DND-41 (cell line): ENCODE measurements around the gene ACTMAP.
"Not testable (repeated sequence)": the region's sequence is repeated elsewhere in the genome, so short reads cannot be mapped to it uniquely, and the experiment has no call there.

Experiments
- ATAC-seq: fragments of 200-7000 bp; cut with Tn5 transposase; 3 replicates; pipeline ENCODE4 v1.9.1; 2021; ENCODE audit warnings: low read depth; ENCODE audit not compliant: insufficient read depth
- DNase-seq: peaks from one replicate; pipeline ENCODE4 v3.0.0-alpha.2; 2020
- H2AFZ ChIP-seq: 2 replicates; pipeline ENCODE4 v1.6.0; 2012; ENCODE audit warnings: low read depth, low read length
- H3K27ac ChIP-seq: 2 replicates; pipeline ENCODE4 v1.5.1; 2012; ENCODE audit warnings: low read length, inconsistent platforms
- H3K27me3 ChIP-seq: fragments of 200-600 bp; sonication (generic); 2 replicates; pipeline ENCODE4 v1.6.0; 2012; ENCODE audit warnings: low read length, mild to moderate bottlenecking, inconsistent platforms; ENCODE audit not compliant: insufficient read depth, poor library complexity
- H3K36me3 ChIP-seq: 2 replicates; pipeline ENCODE4 v1.5.1; 2012; ENCODE audit warnings: low read length, inconsistent platforms; ENCODE audit not compliant: insufficient read depth
- H3K4me1 ChIP-seq: 2 replicates; pipeline ENCODE4 v1.5.1; 2012; ENCODE audit warnings: mild to moderate bottlenecking, low read length; ENCODE audit not compliant: insufficient read depth
- H3K4me2 ChIP-seq: 2 replicates; pipeline ENCODE4 v1.6.0; 2012; ENCODE audit warnings: mild to moderate bottlenecking, moderate library complexity, low read length, inconsistent platforms; ENCODE audit not compliant: insufficient read depth
- H3K4me3 ChIP-seq, 2 experiments: fragments of 200-600 bp in 1 of 2; shearing (Covaris generic) in 1 of 2; 2 replicates each; pipeline ENCODE4 v1.5.1; 2012 to 2016; ENCODE audit warnings: inconsistent platforms in 2 of 2, low read length in 2 of 2, mild to moderate bottlenecking in 2 of 2, low read depth in 1 of 2, moderate library complexity in 1 of 2
- H3K79me2 ChIP-seq: 2 replicates; pipeline ENCODE4 v1.6.0; 2012; ENCODE audit warnings: low read length, inconsistent platforms; ENCODE audit not compliant: insufficient read depth
- H3K9ac ChIP-seq: 2 replicates; pipeline ENCODE4 v1.6.0; 2012; ENCODE audit warnings: low read depth, mild to moderate bottlenecking, inconsistent platforms, low read length, moderate library complexity
- H3K9me3 ChIP-seq: 2 replicates; pipeline ENCODE4 v1.5.1; 2012; ENCODE audit warnings: low read length, moderate library complexity, mild to moderate bottlenecking, inconsistent platforms; ENCODE audit not compliant: insufficient read depth, severe bottlenecking
- H4K20me1 ChIP-seq: 2 replicates; pipeline ENCODE4 v1.6.0; 2012; ENCODE audit warnings: low read length; ENCODE audit not compliant: insufficient read depth
- CTCF ChIP-seq: IDR thresholded peaks from 2 replicates; pipeline ENCODE4 v1.5.1; 2012; ENCODE audit warnings: borderline replicate concordance, low read length, moderate library complexity, mild to moderate bottlenecking; ENCODE audit not compliant: poor library complexity, severe bottlenecking; ENCODE audit errors: extremely low read depth
- EZH2 ChIP-seq: IDR thresholded peaks from 3 replicates; pipeline ENCODE4 v1.6.1; 2012; ENCODE audit warnings: borderline replicate concordance, low read depth, mild to moderate bottlenecking, moderate library complexity, low read length, inconsistent platforms; ENCODE audit not compliant: severe bottlenecking

ACTMAP gene

DNA sequence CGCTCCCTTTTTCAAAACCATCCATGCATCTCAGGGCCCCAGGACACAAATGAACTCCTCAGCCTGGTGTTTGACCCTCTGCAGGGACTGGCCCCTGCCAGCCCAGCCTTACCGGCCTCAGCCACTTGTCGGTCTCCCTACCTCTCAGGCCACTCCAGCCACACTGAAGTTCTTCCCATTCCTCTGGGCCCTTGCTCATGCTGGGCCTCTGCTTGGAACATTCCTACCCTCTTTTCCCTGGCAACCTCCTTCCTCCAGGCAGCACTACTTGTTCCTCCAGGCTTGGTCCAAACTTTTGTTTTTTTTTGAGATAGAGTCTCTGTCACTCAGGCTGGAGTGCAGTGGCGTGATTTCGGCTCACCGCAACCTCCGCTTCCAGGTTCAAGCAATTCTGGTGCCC, 41.1 kb upstream of the ACTMAP start:
- Histone ChIP-seq H3K27ac (no peak overlapping the region), H3K9me3 (no peaks in the 10 kb centered on the region), H3K4me2 (no peak overlapping the region), H3K9ac (no peak overlapping the region), H3K4me3 (no peak overlapping the region), H3K36me3 (no peaks in the 10 kb centered on the region), H2AFZ (no peak overlapping the region), H3K79me2 (no peaks in the 10 kb centered on the region), H4K20me1 (no peaks in the 10 kb centered on the region), H3K27me3 (no peaks in the 10 kb centered on the region), H3K4me1 (no peaks in the 10 kb centered on the region)
- ATAC-seq, result no peak
- no peak for DNase-seq
- TF ChIP-seq CTCF (no peak), EZH2 (no peak)

DNA sequence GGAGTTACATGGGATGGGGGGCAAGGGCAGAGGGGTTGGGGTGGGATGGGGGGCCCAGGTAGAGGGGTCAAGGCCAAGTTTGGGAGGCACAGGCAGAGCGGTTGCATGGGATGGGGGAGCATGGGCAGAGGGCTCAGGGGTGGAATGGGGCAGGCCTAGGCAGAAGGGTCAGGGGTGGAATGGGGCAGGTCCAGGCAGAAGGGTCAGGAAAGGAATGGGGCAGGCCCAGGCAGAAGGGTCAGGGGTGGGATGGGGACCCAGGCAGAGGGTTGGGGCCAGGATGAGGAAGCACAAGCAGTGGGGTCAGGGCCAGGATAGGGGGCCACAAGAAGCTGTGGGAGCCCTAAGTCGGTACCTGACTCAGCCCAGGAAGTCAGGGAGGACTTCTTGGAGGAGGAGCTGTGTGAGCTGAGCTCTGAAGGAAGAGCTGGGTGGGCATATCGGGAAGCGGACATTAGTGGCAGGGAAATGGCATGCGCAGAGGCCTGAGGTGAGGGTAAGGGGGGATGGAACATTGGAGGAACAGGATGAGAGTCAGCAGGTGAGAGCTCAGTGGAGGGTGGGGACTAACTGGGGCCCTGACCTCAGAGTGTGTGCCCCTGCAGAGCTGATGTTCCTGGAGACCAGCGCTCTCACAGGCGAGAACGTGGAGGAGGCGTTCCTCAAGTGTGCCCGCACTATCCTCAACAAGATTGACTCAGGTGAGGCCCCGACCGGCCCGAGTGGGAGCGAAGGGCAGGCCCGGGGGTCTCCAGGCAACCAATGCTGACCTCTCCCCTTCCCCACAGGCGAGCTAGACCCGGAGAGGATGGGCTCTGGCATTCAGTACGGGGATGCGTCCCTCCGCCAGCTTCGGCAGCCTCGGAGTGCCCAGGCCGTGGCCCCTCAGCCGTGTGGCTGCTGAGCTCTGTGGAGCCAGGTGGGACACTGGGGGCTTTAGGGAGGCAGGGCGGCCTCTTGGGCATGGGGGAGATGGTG, 36.1 kb upstream of the ACTMAP start:
- no peaks in the 10 kb centered on the region for H4K20me1 ChIP-seq
- H3K4me2 ChIP-seq, result no peak overlapping the region
- H2AFZ ChIP-seq, result no peak overlapping the region
- H3K79me2 ChIP-seq, result no peaks in the 10 kb centered on the region
- no peaks in the 10 kb centered on the region for H3K9me3 ChIP-seq
- DNase-seq (no peak), ATAC-seq (no peak)
- H3K4me1 ChIP-seq, result no peaks in the 10 kb centered on the region
- no peak overlapping the region for H3K27ac ChIP-seq
- TF ChIP-seq EZH2 (no peak), CTCF (no peak)
- no peak overlapping the region for H3K9ac ChIP-seq
- no peak overlapping the region for H3K4me3 ChIP-seq
- H3K27me3 ChIP-seq, result no peaks in the 10 kb centered on the region
- H3K36me3 ChIP-seq, result peaks cover 4% of the 10 kb centered on the region; the same call in 1 of the 2 replicates

- Histone ChIP-seq H3K4me3 (no peak overlapping the region), H3K4me1 (no peaks in the 10 kb centered on the region), H3K79me2 (no peaks in the 10 kb centered on the region), H4K20me1 (no peaks in the 10 kb centered on the region), H3K9me3 (no peaks in the 10 kb centered on the region), H3K36me3 (peaks cover 4% of the 10 kb centered on the region; the same call in 1 of the 2 replicates), H2AFZ (no peak overlapping the region), H3K27ac (no peak overlapping the region), H3K9ac (no peak overlapping the region), H3K27me3 (no peaks in the 10 kb centered on the region), H3K4me2 (no peak overlapping the region)
- ATAC-seq, result no peak
- TF ChIP-seq CTCF (no peak), EZH2 (no peak)
- DNase-seq, result no peak
Measured at GRCh38 chr19:40785526-40785925, 35.2 kb upstream of the ACTMAP start.

GRCh38 chr19:40784146-40784545, 33.9 kb upstream of the ACTMAP start:
- not testable (repeated sequence) for H3K4me2 ChIP-seq, ATAC-seq, H3K36me3 ChIP-seq, H3K9me3 ChIP-seq, H3K4me1 ChIP-seq, DNase-seq, H3K79me2 ChIP-seq, H3K27ac ChIP-seq, H3K4me3 ChIP-seq, H2AFZ ChIP-seq, H3K27me3 ChIP-seq, H4K20me1 ChIP-seq, H3K9ac ChIP-seq
